Measurements from ENCODE around the gene ATXN7L1.

Gene ATXN7L1

GRCh38 chr7:105816266-105816843 is 60.0 kb downstream of the ATXN7L1 start:
- Histone ChIP-seq H3K27ac (no peak overlapping the region), H3K9me3 (no peaks in the 10 kb centered on the region), H3K4me3 (ENCODE audit: low read depth in 1 of 2, low read length in 1 of 2) (no peak overlapping the region), H3K27me3 (no peaks in the 10 kb centered on the region), H3K36me3 (no peaks in the 10 kb centered on the region), H3K4me1 (ENCODE audit: control insufficient read depth in 1 of 2, insufficient read depth in 1 of 2, low read depth in 1 of 2, low read length in 1 of 2) (no peaks in the 10 kb centered on the region)
- no peak for TF ChIP-seq CTCF (IDR thresholded peaks at IDR 0.05)

DNA sequence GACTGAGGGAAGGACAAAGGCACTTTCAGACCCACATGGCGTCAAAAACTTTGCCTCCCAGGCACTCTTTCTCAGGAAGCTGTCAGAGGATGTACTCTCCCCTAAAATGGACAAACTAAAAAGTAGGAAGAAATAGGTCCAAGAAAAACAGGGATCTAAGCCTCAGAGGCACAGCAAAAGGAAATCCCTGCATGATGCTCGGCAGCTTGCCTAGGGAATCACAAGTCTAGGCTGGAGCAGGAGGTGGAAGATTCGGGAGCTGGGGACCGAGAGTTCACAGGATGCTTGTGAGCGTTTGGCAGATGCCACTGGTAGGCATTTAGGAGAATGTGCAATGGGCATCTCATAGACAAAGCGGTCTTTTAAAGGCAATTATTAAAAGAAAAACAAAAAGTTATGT is 60.8 kb downstream of the ATXN7L1 start:
- Histone ChIP-seq H3K4me1 (ENCODE audit: control insufficient read depth in 1 of 2, insufficient read depth in 1 of 2, low read depth in 1 of 2, low read length in 1 of 2) (no peaks in the 10 kb centered on the region), H3K27ac (no peak overlapping the region), H3K4me3 (ENCODE audit: low read depth in 1 of 2, low read length in 1 of 2) (no peak overlapping the region), H3K9me3 (no peaks in the 10 kb centered on the region), H3K36me3 (no peaks in the 10 kb centered on the region), H3K27me3 (no peaks in the 10 kb centered on the region)
- no peak for TF ChIP-seq CTCF (IDR thresholded peaks at IDR 0.05)

DNA sequence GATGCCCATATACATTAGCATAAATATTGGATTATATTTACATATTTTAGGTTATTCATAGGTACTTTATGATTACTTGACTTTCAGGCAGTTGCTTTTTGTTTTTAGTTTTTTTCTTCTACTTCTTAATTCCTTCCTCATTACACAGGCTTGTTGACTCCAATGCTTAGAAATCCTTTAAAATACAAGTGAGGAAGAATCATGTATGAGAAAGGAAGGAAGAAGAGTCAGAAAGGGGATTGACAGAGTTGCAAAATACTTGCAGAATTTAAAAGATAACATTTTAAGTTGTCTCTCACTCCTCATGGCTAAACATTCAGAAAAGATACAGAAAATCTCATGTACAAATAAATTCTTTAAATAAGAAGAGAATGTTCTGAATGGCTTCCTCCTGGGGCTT is 61.9 kb downstream of the ATXN7L1 start:
- Histone ChIP-seq H3K27ac (no peak overlapping the region), H3K9me3 (no peaks in the 10 kb centered on the region), H3K4me1 (ENCODE audit: control insufficient read depth in 1 of 2, insufficient read depth in 1 of 2, low read depth in 1 of 2, low read length in 1 of 2) (no peaks in the 10 kb centered on the region), H3K4me3 (ENCODE audit: low read depth in 1 of 2, low read length in 1 of 2) (no peak overlapping the region), H3K36me3 (no peaks in the 10 kb centered on the region), H3K27me3 (no peaks in the 10 kb centered on the region)
- no peak for TF ChIP-seq CTCF (IDR thresholded peaks at IDR 0.05)

GRCh38 chr7:105811189-105811847 is 65.1 kb downstream of the ATXN7L1 start:
- Histone ChIP-seq H3K27ac (no peak overlapping the region), H3K4me3 (ENCODE audit: low read depth in 1 of 2, low read length in 1 of 2) (no peak overlapping the region), H3K4me1 (ENCODE audit: control insufficient read depth in 1 of 2, insufficient read depth in 1 of 2, low read depth in 1 of 2, low read length in 1 of 2) (no peaks in the 10 kb centered on the region), H3K9me3 (no peaks in the 10 kb centered on the region), H3K27me3 (no peaks in the 10 kb centered on the region), H3K36me3 (no peaks in the 10 kb centered on the region)
- no peak for TF ChIP-seq CTCF (IDR thresholded peaks at IDR 0.05)

GRCh38 chr7:105810556-105810955 is 65.8 kb downstream of the ATXN7L1 start:
- H3K36me3 ChIP-seq, result no peaks in the 10 kb centered on the region
- no peak for TF ChIP-seq CTCF (IDR thresholded peaks at IDR 0.05)
- no peak overlapping the region for H3K4me3 ChIP-seq (ENCODE audit: low read depth in 1 of 2, low read length in 1 of 2)
- H3K27ac ChIP-seq, result no peak overlapping the region
- H3K9me3 ChIP-seq, result no peaks in the 10 kb centered on the region
- no peaks in the 10 kb centered on the region for H3K27me3 ChIP-seq
- no peaks in the 10 kb centered on the region for H3K4me1 ChIP-seq (ENCODE audit: control insufficient read depth in 1 of 2, insufficient read depth in 1 of 2, low read depth in 1 of 2, low read length in 1 of 2)
